D721Med (cell line): ENCODE measurements around the gene C16orf89.
"Not testable (repeated sequence)": the region's sequence is repeated elsewhere in the genome, so short reads cannot be mapped to it uniquely, and the experiment has no call there.

Experiments
- DNase-seq: peaks from one replicate; pipeline ENCODE4 v3.0.0; 2011; ENCODE audit warnings: low spot score; ENCODE audit not compliant: insufficient read length
- FAIRE-seq: peaks from 2 replicates; lab custom pipeline; 2011; peaks lifted over from hg19 to GRCh38; lab: Jason Lieb, UNC
- TF ChIP-seq, protein P1 (sequence below): IDR thresholded peaks from 2 replicates; pipeline ENCODE4 v1.5.1; 2012; ENCODE audit warnings: mild to moderate bottlenecking, control low read depth; ENCODE audit not compliant: insufficient read depth; ENCODE audit errors: missing control alignments

C16orf89 gene

GRCh38 chr16:5089911-5090555, 24.3 kb upstream of the C16orf89 start:
- not testable (repeated sequence) for DNase-seq, FAIRE-seq

- not testable (repeated sequence) for FAIRE-seq, DNase-seq
Observed at GRCh38 chr16:5088936-5089335, 23.2 kb upstream of the C16orf89 start.

DNA sequence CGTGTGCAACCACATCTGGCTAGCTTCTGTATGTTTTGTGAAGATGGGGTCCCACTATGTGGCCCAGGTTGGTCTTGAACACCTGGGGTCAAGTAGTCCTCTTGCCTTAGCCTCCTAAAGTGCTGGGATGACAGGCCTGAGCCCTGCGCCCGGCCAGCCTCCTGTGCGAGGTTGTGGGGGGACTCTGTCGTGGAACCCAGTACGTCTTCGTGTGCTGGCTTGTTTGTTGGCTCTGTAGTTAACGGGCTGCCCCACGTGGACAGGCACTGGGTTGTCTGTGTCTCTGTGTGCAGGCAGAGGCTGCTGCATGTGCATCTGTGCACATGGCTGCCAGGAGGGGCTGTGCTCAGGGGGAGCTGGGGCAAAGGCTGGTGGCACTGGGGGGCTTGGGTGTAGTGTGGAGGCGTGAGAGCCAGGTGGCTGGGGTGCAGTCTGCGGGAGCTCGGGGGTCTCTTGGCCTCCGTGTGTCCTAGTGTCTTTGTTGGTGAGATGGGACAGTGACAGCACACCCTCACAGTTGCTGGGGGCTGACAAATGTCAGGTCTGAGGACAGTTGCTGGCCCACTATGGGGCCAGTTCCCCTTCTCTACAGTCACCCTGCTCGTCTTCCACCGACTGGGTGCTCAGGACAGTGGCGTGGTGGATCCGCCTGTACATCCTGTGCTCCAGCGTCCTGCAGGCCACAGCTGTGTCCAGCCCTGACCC, 22.5 kb upstream of the C16orf89 start:
- not testable (repeated sequence) for FAIRE-seq, DNase-seq

DNA sequence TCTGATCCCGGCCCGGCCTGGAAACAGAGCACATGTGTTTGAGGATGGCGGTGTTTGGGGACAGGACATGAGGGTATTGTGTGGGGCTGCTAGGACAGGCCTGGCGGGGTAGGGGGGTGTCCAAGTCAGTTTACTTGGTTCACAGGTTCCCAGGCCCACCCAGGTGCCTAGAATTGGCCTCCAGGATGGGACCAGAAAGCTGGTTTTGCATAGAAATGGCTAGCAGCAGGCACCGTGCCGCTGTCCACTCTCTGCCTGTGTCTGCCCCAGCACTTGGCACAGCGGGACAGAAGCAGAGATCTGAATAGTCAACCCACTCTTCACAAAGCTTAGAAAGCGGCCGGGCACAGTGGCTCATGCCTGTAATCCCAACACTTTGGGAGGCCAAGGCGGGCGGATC, 20.0 kb upstream of the C16orf89 start:
- DNase-seq, FAIRE-seq: not testable (repeated sequence)

- FAIRE-seq, result not testable (repeated sequence)
- TF ChIP-seq, protein P1, sequence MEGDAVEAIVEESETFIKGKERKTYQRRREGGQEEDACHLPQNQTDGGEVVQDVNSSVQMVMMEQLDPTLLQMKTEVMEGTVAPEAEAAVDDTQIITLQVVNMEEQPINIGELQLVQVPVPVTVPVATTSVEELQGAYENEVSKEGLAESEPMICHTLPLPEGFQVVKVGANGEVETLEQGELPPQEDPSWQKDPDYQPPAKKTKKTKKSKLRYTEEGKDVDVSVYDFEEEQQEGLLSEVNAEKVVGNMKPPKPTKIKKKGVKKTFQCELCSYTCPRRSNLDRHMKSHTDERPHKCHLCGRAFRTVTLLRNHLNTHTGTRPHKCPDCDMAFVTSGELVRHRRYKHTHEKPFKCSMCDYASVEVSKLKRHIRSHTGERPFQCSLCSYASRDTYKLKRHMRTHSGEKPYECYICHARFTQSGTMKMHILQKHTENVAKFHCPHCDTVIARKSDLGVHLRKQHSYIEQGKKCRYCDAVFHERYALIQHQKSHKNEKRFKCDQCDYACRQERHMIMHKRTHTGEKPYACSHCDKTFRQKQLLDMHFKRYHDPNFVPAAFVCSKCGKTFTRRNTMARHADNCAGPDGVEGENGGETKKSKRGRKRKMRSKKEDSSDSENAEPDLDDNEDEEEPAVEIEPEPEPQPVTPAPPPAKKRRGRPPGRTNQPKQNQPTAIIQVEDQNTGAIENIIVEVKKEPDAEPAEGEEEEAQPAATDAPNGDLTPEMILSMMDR, result peak; percentile 57
- peak; percentile 61 for DNase-seq
Observed at GRCh38 chr16:5084802-5085201, 19.0 kb upstream of the C16orf89 start.

DNA sequence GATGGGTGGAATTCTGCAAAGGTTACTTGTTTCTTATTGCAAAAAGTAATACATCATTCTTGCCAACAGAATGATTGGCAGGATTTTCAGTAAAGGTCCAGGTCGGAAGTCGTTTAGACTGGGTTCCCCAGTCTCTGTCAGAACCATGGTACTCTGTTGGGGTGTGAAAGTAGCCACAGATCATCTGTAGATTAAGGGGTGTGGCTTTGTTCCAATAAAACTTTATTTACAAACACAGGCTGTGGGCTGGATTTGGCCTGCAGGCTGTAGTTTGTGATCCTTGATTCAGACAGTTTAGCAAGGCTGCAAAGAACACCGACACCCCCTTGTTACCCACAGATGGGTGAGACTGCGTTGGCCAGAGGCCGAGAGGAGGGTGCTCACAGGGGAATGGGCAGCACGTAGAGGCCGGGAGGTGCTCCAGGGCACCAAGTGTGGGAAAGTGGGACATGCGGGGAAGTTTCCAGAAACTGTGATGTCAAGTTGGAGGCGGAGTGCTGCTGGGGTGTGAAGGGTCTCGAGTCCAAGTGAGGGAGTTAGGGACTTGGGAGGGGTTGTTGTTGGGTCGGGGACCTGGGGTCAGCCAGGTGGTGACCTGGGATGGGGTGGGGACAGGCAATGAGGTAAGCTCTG, 18.5 kb upstream of the C16orf89 start:
- not testable (repeated sequence) for DNase-seq, FAIRE-seq

DNA sequence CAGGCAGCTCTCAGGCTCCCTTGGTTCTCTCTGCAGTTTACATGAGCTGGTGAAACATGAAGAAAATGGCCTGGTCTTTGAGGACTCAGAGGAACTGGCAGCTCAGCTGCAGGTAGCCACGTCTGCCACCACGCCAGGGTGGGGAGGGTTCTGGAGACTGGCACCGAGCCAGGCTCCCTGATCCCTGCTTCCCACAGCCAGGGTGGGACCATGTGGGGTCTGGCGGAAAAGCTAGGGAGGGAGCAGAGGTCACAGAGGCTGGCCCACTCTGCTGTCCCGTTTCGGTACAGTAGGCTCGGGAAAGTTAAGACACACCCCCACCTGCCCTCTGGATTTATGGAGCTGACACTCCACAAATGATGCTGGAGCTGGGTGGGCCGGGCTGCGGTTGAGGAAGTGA, 17.9 kb upstream of the C16orf89 start:
- FAIRE-seq, DNase-seq: not testable (repeated sequence)

DNA sequence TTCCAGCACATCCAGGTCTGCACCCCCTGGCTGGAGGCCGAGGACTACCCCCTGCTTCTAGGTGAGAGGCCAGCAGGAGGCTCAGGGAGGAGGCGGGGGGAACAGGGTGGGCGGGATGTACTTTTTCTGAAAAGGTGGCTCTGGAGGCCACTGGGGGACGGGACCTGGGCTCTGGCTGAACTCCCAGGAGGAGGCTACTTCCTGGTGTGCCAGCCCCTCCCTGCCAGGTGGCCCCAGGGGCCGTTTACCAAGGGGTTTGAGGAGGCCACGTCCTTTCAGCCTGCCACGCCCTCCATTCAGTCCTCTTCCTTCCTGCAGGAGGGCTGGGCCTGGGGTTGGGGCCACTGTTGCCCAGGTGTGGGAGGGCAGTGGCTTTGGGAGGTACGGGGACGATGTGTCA, 15.2 kb upstream of the C16orf89 start:
- not testable (repeated sequence) for DNase-seq, FAIRE-seq

DNA sequence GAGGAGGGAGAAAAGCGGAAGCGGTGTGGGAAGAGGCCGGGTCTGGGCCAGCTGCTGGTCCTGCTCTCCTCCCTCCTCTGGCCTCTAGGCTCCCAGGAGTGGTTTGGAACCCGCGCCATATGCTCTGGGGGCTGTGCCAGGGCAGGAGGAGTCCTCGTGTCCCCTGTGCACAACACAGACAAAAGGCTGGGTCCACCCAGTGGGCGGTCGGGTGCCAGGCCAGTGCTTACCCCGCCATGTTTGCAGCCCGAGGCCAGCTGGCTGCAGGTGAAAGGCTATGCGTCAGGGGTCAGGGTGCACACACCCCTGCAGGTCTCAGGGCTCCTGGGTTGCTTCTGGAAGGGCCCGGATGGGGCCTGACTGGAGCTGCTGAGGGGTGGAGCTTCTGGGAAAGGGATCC, 14.7 kb upstream of the C16orf89 start:
- not testable (repeated sequence) for FAIRE-seq, DNase-seq

DNA sequence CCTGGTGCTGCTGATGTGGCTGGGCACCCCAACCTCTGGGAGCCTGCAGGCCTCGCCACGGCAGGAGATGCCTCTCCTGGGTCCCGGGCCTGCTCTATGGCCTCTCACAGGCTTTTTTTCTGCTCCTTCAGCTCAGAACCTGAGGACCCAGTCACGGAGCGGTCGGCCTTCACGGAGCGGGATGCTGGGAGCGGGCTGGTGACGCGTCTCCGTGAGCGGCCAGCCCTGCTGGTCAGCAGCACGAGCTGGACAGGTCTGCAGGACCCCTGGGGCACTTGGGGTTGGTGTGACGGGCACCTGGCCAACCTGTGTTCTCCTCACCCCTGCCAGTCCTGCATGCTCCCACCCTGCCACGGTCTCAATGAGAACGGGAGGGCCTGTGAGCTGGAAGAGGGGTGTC, 12.9 kb upstream of the C16orf89 start:
- FAIRE-seq (no peak), DNase-seq (no peak)
- TF ChIP-seq, protein P1, result no peak

DNA sequence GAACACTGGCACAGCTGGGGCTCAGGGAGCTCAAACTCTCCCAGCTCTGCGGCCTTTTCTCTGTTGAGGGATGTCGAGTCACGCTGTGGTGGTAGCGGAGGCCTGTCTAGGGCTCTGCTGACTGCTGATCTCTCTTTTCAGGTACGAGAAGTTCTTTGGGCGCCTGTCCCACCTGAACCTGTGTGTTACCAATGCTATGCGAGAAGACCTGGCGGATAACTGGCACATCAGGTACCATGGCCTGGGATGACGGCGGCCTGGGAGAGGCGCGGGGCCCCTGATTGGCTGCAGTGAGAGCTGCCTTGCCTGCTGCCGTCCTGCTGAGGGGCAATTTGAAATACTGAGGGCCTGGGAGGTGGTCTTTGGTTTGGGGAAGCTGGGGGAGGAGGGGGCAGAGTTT, 11.5 kb upstream of the C16orf89 start:
- TF ChIP-seq, protein P1, result no peak
- DNase-seq (no peak), FAIRE-seq (no peak)
